Stimulated activated CD8-positive, alpha-beta memory T cell treated with anti-CD3 and anti-CD28 coated beads, Interleukin-12 subunit alpha, Interleukin-12 subunit beta, amount 100 ng/mL, for 4 hours (primary cell): ENCODE measurements around the gene CNOT2.
"Not testable (repeated sequence)": the region's sequence is repeated elsewhere in the genome, so short reads cannot be mapped to it uniquely, and the experiment has no call there.

Experiments
- DNase-seq: peaks from one replicate; pipeline ENCODE4 v3.0.0-alpha.2; 2020; ENCODE audit warnings: low read depth

The CNOT2 gene

DNA sequence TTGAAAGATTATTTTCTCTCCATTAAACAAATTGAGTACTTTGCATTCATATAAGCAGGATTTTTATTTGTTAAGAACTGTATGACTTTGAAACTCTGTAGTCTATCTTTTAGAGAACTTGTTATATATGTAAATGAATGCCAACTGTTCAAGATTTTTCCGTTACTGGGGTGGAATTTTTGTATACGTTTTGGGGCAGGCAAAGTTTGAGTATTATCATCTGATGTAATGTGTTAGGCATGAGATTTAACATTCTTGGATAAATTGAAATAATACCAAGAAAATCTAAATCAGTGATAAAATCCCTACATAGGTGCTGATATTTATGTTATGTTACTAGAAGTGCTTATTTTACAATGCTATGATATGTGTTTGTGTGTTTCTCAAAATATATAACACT lies 8.4 kb downstream of the CNOT2 start:
- DNase-seq, result no peak

DNA sequence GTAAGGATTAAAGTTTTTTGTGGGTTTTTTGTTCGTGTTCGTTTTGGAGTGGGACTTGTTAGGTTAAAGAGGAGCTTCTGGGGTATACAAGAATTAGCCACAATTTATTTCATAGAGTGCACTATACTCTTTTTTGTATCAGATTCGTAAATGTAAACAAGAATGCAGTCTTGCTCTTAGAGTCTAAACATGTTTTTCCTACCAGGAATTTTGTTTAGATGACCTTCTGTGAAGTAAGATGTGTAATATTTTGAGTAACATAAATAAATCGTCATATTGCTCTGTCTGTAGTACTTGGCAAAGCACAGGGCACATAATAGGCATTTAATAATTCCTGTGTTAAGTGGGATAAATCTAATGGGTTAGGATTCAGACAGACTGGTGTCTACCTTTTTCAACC lies 9.6 kb downstream of the CNOT2 start:
- no peak for DNase-seq

DNA sequence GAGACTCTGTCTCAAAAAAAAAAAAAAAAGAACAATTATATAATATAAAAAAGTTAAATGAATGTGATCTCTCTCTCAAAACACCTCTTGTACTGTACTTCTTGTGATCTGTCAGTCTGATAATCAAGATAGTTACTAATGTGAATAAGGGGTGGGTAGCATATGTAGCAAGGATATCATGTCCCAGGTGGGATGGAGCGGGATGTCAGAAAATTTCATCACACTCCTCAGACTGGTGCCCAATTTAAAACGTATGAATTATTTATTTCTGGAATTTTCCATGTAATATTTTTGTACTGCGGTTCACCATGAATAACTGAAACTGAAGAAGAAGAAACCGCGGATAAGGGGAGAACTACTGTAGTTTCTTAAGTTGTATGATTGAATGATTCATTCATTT lies 11.0 kb downstream of the CNOT2 start:
- no peak for DNase-seq

DNA sequence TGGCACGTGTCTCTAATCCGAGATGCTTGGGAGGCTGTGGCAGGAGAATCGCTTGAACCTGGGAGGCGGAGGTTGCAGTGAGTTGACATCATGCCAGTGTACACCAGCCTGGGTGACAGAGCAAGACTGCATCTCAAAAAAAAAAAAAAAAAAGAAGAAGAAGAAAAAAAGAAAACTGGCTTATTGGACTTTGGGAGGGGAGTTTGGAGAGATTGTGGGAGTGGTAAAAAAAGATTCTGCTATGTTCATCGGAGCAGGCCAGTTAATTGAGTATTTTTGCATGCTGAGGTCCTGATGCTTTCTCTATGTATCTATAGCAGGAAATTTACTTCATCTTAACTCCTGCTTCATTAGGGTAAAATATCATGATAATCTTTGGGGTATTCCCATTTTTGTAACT lies 11.6 kb downstream of the CNOT2 start:
- no peak for DNase-seq

DNA sequence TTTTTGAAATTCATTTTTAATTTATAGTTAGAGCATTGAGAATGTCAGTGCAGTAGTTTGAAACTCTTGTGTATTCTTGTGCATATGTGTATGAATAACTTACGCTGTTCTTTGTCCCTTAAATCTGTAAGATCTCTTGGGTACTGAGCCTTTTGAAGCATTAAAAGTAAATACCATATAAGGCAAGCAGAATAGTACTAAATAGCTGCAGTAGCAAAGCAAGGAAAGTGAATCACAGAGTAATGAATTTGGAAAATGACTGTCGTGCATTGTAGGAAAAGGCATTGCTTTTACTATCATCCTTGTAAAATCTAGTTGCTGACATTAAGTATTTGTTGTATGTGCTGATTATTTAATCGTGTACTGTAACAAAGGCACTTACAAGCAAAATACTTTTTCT lies 12.1 kb downstream of the CNOT2 start:
- no peak for DNase-seq

DNA sequence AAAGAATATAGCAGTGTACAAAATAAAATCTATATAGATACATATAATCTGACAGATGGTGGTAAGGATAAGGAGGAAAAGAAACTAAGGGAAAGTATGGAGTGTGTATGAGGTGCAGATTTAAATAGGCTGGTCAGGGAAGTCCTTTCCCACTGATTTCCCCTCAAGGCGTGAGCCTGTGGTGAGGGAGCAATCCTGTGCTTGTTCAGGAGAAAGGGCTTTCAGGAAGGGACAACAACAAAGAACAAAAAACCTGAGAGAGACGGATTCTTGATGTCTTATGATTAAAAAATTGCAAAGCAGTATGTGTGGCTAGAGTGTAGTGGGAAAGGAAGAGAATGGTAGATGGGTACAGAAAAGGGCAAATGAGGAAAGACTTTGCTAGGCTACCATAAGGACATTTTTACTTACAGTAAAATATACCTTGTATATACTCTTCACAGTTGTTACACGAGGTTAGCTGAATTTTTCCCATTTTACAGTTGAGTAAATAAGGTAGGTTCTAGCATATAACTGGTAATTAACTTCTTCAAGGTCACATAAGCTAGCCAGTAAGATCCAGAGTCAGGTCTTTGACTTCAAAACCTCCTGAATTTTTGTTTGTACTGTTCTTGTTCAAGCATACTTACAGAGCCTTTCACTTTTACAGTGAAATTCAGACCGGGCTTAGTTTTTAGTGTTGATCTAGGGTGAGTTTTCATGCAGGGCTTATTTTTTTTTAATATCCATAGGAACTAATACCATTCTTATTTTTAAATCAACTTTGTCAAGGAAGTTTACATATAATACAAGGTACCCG lies 15.6 kb downstream of the CNOT2 start:
- no peak for DNase-seq

DNA sequence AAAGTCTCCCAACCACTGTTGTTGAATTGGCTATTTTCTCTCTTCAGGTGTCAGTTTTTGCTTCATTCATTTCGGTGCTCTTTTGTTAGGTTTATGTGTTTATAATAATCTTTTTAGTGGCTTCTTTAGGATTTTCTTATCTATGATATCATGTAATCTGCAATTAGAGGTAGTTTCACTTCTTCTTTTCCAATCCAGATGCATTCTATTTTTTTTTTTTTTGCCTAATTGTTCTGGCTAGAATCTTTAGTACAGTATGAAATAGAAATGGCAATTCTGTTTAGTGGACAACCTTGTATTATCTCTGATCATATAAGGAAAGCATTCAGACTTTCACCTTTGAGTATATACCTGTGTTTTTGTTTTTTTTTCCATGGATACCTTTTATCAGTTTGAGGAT lies 17.4 kb downstream of the CNOT2 start:
- no peak for DNase-seq

DNA sequence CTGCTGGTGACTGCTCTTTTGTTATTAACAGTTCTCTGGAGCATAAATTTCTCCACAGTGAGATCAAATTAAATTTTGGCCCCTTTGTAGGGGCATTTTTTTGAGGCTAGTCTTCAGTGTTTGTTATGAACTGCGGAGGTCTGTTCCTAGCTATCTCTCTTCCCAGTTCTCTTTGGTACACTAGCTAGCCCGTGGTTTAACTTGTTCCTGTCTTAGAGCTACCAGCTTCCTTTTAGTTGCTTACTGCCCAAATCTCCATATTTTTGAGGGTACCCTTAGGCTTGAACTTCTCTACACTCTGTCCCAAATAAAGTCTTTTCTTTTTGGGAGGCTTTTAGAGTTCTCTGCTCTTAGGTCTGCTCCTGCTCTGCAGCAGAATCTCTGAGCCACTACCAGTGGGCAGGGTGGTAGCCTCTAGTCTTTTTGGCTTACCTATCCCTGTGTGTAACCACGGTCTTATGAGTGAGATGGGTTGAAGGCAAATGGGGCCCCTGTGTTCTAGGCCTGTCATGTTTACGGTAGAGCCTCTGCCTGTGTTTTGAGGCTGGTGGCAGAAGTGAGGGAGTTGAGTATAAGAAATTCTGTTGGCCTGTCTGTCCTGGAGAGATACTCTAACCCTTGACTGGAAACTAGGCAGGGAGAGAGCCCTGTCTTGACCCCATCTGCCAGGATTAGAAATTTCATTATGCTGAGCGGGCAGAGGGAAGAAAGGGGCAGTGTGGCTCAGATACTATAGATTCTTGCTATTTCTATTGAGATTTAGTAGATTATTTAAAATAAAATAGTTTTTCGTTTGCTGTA lies 21.0 kb downstream of the CNOT2 start:
- no peak for DNase-seq

DNA sequence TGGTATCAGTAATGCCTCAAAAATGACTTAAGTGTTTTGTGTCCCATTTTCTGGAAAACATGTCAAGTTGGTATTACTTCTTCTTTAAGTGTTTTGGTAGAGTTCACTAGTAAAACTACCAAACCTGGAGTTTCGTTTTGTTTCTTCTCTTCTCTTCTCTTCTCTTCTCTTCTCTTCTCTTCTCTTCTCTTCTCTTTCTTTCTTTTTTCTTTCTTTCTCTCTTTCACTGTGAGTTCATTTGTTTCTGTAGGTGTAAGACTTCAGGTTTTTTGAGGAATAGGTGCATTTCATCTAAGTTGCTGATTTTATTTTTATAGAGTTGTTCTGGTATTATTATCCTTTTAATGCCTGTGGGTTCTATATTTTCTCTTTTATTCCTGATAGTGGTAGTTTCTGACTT lies 21.9 kb downstream of the CNOT2 start:
- DNase-seq, result no peak

DNA sequence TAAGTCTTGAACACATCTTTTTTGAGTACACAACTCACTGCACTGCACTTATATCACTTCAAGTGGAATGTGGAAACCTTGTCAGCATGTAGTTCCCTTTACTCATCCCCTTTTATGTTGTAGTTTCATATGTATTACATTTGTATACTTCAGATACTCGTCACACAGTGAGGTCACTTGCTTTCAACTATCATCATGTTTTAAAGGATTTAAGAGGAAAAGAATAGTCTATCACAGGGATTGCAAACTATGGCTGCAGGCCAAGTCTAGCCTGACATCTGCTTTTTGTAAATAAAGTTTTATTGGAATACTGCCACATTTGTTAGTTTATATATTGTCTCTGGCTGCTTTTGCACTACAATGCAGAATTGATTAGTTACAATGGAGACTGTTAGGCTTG lies 24.3 kb downstream of the CNOT2 start:
- no peak for DNase-seq

DNA sequence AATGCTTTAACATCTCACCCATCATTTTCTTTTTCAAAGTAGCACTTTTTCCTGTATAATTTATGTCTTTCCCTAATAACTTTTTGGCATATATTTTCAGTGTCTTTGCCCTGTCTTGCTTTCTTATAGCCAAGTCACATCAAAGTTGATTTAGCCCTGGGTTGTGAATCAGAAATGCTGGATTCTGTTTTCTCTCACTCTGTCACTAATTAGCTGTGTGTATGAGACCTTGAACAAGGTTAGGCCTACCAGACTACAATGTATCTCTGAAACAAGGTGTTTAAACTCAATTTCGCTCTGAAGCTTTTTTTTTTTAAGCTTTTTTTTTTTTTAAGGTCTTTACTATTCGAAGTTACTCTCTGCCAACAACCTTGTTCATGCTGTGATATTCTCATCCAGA lies 25.7 kb downstream of the CNOT2 start:
- DNase-seq, result no peak

DNA sequence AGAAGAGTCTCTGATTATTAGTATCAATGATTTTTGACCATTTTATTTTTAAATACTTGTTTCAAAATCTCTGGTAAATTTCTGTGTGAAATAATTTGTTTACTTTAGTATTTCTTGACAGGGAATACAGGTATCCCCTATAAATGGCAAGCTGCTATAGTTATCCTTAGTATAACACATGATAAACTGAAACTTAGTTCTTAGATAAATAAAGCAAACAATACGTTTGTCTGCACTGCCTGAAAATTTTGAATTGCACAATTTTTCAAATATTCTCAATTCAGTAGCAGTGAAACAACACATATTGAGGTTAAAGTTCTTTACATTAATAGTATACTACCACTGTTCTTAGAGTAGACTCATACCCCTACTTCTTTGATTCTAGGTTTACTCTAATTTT lies 26.9 kb downstream of the CNOT2 start:
- no peak for DNase-seq

DNA sequence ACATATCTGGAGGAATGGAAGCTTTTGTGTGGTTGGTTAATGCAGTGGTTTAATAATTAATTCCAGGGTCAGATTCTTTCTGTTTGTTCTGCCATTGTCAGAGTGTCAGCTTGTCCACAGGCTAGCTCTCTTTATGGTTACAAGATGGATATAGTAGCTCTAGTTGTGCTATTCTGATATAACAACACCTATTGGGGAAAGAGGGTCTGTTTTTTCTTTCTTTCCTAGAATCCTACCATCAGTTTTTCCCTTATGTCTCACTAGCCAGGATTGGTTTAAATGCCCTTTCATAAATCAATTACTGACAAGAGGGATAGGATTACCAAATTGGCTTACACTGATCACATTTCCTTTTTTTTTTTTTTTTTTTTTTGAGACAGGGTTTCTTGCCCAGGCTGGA lies 27.8 kb downstream of the CNOT2 start:
- no peak for DNase-seq

DNA sequence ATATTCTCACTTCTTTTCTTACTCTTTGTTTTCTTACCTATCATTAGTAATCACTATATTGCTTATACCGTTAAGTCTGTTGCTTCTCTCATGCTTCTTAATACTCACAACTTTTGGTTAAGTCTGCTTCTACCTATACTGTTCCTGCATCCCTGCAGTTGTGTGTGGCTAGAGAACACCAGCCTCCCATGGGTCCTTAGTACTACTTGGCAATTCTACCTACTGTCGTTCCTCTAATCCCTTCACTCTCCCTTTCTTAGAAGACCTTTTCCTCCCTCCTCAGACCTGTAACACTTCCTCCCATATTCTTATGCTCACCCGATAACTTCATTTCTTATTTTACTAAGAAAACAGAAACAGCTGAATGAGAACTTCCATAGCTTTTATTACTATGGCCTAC lies 29.3 kb downstream of the CNOT2 start:
- DNase-seq, result no peak

DNA sequence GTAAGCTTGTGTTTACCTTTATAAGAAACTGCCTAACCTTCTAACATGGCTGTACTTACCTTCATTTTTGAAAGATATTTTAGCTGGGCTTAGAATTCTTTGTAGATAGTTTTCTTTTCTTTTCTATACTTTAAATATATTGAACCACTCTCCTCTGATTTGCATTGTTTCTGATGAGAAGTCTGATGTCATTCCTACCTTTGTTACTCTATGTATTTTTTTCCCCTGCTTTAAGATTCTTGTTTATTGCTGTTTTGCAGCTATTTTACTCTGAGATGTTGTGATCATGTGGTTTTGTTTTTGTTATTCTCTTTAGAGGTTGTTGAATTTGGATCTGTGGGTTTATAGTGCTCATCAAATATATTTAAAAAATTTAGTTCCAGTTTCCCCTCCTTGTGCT lies 31.8 kb downstream of the CNOT2 start:
- DNase-seq, result no peak

DNA sequence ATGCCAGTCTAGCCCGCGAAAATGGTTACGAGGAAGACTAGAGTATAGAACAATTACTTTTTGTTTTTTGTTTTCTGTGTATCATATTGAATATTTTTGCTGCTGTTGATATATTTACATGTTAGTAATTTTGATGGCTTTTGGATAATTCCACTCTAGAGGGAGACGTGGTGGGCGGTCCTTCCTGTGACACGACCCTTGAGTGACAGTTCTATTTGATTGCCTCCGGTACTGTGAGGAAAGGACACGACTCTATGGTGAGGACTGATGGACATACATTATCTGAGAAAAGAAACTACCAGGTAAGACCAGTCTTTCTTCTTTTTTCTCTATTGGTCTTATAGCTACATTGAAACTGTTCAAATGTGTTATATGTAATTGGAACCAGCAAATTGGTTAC lies 34.7 kb downstream of the CNOT2 start:
- no peak for DNase-seq

DNA sequence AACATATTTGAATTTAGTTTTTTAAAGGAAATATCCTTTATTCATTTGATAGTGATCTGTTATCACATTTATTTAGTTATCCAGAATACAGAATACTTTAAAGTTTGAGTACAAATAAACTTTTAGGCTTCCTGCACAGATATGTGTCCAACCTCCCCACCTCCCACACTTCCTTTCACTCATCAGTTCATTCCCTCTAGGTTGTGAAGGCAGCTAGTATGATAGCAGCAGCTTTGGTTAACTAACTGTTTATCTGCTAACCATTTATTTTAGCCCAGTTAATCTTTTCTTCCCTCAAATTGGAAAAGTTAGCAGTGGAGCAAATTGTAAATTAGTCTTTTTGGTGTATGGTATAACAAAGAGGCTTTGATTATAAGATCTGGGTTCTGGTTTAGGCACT lies 35.7 kb downstream of the CNOT2 start:
- DNase-seq, result no peak

DNA sequence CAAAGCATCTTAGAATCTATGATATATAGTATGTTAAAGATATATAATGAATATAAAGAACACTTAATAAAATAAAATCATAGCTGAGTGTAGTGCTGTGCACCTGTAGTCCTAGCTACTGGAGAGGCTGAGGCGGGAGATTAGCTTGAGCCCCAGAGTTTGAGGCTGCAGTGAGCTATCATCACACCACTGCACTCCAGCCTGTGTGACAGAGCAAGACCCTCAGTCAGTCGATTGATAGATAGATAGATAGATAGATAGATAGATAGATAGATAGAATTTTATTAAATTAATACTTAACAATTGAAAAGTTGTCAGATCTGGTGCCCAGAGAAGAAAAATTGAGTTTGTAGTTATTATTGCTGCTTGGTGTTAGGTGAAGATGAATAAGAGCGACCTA lies 40.0 kb downstream of the CNOT2 start:
- no peak for DNase-seq

DNA sequence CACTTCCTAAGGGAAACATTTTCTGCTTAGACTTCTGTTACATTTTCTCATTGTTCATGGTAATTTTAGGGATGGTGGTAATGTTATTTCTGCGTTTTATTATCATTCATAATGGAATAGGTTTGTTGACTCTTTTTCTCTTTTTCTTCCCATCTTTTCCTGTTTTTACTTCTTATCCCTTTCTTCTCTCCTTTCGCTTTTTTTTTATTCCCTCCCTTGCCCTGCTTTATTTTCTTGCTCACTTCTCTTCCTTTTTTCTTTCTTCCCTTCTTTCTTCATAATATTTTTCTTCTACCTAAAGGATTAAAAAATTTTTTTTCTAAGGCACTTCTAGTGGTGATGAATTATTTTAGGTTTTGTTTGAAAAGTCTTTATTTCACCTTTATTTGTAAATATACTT lies 45.6 kb downstream of the CNOT2 start:
- DNase-seq, result no peak

DNA sequence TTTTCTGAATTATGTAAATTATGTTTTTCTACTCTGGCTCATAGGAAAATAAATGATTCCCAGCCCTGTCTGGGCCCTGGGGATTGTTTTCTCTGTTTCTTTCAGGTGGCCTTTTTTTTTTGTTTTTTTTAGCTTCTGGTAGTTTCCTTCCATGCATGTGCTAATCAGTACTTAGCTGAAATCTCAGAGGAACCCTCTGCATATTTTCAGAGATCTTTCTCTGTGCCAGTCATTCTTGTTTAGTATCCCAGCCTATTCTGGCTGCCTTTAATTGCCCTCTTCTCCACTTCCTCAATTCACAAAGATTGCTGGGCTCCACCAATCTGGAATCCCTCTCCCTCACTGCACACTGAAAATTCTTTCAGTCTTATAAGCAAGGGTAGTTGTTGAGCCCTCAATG lies 46.9 kb downstream of the CNOT2 start:
- no peak for DNase-seq

DNA sequence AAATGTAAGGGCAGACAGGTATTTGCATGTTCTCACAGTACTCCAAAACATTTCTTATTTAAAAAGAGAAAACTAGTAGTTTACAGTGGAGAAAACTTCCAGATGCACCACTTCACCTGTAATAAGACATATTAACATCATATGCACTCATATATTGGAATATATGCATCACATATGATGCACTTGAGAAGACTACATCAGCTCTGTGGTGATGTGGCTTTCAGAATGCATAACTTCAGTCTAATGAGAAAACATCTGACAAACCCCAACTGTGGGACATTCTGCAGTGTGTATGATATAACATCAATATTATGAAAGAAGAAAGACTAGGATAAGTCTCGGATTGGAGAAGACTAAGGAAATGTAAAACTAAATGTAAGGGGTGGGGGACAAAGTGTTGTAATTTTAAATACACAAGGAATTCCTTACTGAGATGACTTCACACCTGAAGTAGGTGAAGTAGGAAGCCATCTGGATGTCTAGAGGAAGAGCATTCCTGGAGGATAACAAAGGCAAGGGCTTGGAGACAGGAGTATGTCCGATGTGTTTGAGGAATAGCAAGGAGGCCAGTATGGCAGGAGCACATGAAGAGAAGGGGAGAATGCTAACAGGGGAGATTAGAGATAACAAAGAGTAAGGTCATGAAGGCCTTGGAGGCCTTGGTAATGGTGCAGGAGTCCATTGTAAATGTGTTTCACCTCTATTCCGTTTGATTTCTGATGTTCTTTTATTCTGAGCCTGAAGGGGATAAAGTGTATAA lies 49.0 kb downstream of the CNOT2 start:
- no peak for DNase-seq

DNA sequence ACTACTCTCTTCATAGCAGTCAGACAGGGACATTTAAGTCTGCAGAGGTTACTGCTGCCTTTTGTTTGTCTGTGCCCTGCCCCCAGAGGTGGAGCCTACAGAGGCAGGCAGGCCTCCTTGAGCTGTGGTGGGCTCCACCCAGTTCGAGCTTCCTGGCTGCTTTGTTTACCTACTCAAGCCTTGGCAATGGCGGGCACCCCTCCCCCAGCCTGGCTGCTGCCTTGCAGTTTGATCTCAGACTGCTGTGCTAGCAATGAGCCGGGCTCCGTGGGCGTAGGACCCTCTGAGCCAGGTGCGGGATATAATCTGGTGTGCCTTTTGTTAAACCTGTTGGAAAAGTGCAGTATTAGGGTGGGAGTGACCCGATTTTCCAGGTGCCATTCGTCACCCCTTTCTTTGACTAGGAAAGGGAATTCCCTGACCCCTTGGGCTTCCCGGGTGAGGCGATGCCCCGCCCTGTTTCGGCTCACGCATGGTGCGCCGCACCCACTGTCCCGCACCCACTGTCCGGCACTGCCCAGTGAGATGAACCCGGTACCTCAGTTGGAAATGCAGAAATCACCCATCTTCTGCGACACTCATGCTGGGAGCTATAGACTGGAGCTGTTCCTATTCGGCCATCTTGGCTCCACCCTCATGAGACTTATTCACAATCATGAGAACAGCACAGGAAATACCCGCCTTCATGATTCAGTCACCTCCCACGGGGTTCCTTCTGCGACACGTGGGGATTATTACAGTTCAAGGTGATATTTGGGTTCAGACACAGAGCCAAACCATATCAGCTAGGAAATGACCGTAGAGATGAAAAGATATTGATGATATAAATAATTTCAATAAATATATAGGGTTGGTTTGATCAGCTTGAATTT lies 61.7 kb downstream of the CNOT2 start:
- DNase-seq, result not testable (repeated sequence)
